Karpas-422 (cell line): Measurements from ENCODE around the gene MAGEA3. TPM values are rescaled to one million over a fixed set of nuclear protein-coding genes. Genes with fewer than 3 reads are reported as not detected.
"Not testable (repeated sequence)": the region's sequence is repeated elsewhere in the genome, so short reads cannot be mapped to it uniquely, and the experiment has no call there.

Experiments
- DNase-seq: peaks from one replicate; pipeline ENCODE4 v3.0.0-alpha.2; 2015
- H2AFZ ChIP-seq: fragments of 200-600 bp; sonication (generic); 2 replicates; pipeline ENCODE4 v1.6.1; 2014; ENCODE audit warnings: antibody characterized with exemption, low read length, mixed read lengths
- H3K27ac ChIP-seq: fragments of 200-600 bp; sonication (generic); 2 replicates; pipeline ENCODE4 v1.5.1; 2014; ENCODE audit warnings: mild to moderate bottlenecking, low read length, moderate library complexity
- H3K27me3 ChIP-seq: fragments of 200-600 bp; sonication (generic); 2 replicates; pipeline ENCODE4 v1.6.1; 2014; ENCODE audit warnings: low read length, mixed read lengths
- H3K36me3 ChIP-seq: fragments of 200-600 bp; sonication (generic); 2 replicates; pipeline ENCODE4 v1.6.1; 2014; ENCODE audit warnings: low read length, mixed read lengths; ENCODE audit not compliant: insufficient read depth
- H3K4me1 ChIP-seq: fragments of 200-600 bp; sonication (generic); 2 replicates; pipeline ENCODE4 v1.6.1; 2014; ENCODE audit warnings: mild to moderate bottlenecking, low read length, mixed read lengths
- H3K4me2 ChIP-seq: fragments of 200-600 bp; sonication (generic); 2 replicates; pipeline ENCODE4 v1.6.1; 2014; ENCODE audit warnings: low read length, low read depth, mild to moderate bottlenecking; ENCODE audit not compliant: poor library complexity, severe bottlenecking
- H3K4me3 ChIP-seq: fragments of 200-600 bp; sonication (generic); 2 replicates; pipeline ENCODE4 v1.5.1; 2014; ENCODE audit warnings: mild to moderate bottlenecking, antibody characterized with exemption, low read length, mixed read lengths
- H3K79me2 ChIP-seq: fragments of 200-600 bp; sonication (generic); 2 replicates; pipeline ENCODE4 v1.6.1; 2014; ENCODE audit warnings: mild to moderate bottlenecking, low read length, mixed read lengths
- H3K9ac ChIP-seq: fragments of 200-600 bp; sonication (generic); 2 replicates; pipeline ENCODE4 v1.6.0; 2014; ENCODE audit warnings: low read length
- H3K9me2 ChIP-seq: fragments of 200-600 bp; sonication (generic), shearing (Covaris generic); replicated peaks from 2 replicates; pipeline ENCODE4 v1.6.0; 2014; ENCODE audit warnings: mild to moderate bottlenecking, low read length, moderate library complexity; ENCODE audit not compliant: insufficient read depth
- H3K9me3 ChIP-seq: fragments of 300-700, 200-600 bp; sonication (generic); 2 replicates; pipeline ENCODE4 v1.6.1; 2014; ENCODE audit warnings: low read length, mixed read lengths
- H4K20me1 ChIP-seq: fragments of 200-600 bp; sonication (generic); 2 replicates; pipeline ENCODE4 v1.6.1; 2014; ENCODE audit warnings: mild to moderate bottlenecking, antibody characterized with exemption, low read length, low read depth; ENCODE audit not compliant: insufficient read depth
- total RNA-seq: library from RNA; depleted of rRNA; stranded (reverse); fragments of >200 nt; shearing (Covaris generic); gene quantifications from 2 replicates; pipeline ENCODE4 v1.2.3, GENCODE V29; 2014; ENCODE audit warnings: low replicate concordance

MAGEA3 gene
- total RNA-seq, 1 experiment from 2014 or later = not detected

GRCh38 chrX:152674652-152675051 is 23.9 kb upstream of the MAGEA3 start:
- H3K27me3 ChIP-seq, H3K9me2 ChIP-seq: not testable (repeated sequence)

GRCh38 chrX:152681012-152681411 is 17.6 kb upstream of the MAGEA3 start:
- not testable (repeated sequence) for H3K4me3 ChIP-seq, H3K79me2 ChIP-seq, DNase-seq, H3K9me2 ChIP-seq, H3K4me1 ChIP-seq, H3K9me3 ChIP-seq, H3K27me3 ChIP-seq, H3K27ac ChIP-seq, H3K36me3 ChIP-seq, H2AFZ ChIP-seq, H3K9ac ChIP-seq, H4K20me1 ChIP-seq, H3K4me2 ChIP-seq

More at GRCh38 chrX:152674652-152675051, 23.9 kb upstream of the MAGEA3 start:
- H2AFZ ChIP-seq, DNase-seq, H3K4me2 ChIP-seq, H3K4me1 ChIP-seq, H3K79me2 ChIP-seq, H3K9me3 ChIP-seq, H3K4me3 ChIP-seq, H3K36me3 ChIP-seq, H3K9ac ChIP-seq, H4K20me1 ChIP-seq, H3K27ac ChIP-seq: not testable (repeated sequence)

- H3K4me2 ChIP-seq, H2AFZ ChIP-seq, H3K9ac ChIP-seq, H3K4me1 ChIP-seq, H3K9me2 ChIP-seq, H3K4me3 ChIP-seq, H3K79me2 ChIP-seq, H4K20me1 ChIP-seq, H3K27me3 ChIP-seq, H3K9me3 ChIP-seq, H3K27ac ChIP-seq, H3K36me3 ChIP-seq, DNase-seq: not testable (repeated sequence)
Observed at GRCh38 chrX:152700390-152700789, 1.8 kb downstream of the MAGEA3 start.

GRCh38 chrX:152706500-152706899 is 7.9 kb downstream of the MAGEA3 start:
- not testable (repeated sequence) for H4K20me1 ChIP-seq, H3K36me3 ChIP-seq, H3K9ac ChIP-seq, H3K4me3 ChIP-seq, H3K9me2 ChIP-seq, H2AFZ ChIP-seq, H3K27ac ChIP-seq, H3K4me2 ChIP-seq, H3K4me1 ChIP-seq, H3K79me2 ChIP-seq, DNase-seq, H3K27me3 ChIP-seq, H3K9me3 ChIP-seq

GRCh38 chrX:152709173-152709572 is 10.6 kb downstream of the MAGEA3 start, which contains the start of gene CSAG2:
TSS of gene CSAG2 (minus strand) at chrX:152709273. CDS start at chrX:152709112, 161 bp downstream.
- not testable (repeated sequence) for H2AFZ ChIP-seq, H3K27me3 ChIP-seq, H3K27ac ChIP-seq, DNase-seq, H4K20me1 ChIP-seq, H3K4me2 ChIP-seq, H3K79me2 ChIP-seq, H3K4me3 ChIP-seq, H3K36me3 ChIP-seq, H3K9me2 ChIP-seq, H3K4me1 ChIP-seq, H3K9ac ChIP-seq, H3K9me3 ChIP-seq

- H3K27me3 ChIP-seq, H3K9ac ChIP-seq, DNase-seq, H4K20me1 ChIP-seq, H3K4me1 ChIP-seq, H3K4me2 ChIP-seq, H2AFZ ChIP-seq, H3K9me2 ChIP-seq, H3K36me3 ChIP-seq, H3K27ac ChIP-seq, H3K4me3 ChIP-seq, H3K9me3 ChIP-seq, H3K79me2 ChIP-seq: not testable (repeated sequence)
Observed at GRCh38 chrX:152713195-152713594, 14.6 kb downstream of the MAGEA3 start.

GRCh38 chrX:152713815-152714787 is 15.5 kb downstream of the MAGEA3 start, which contains the start of gene MAGEA2B:
TSS of gene MAGEA2B (plus strand) at chrX:152714628. CDS start at chrX:152717107, 2,479 bp downstream.
- not testable (repeated sequence) for H3K9ac ChIP-seq, H3K36me3 ChIP-seq, DNase-seq, H3K9me2 ChIP-seq, H3K9me3 ChIP-seq, H3K79me2 ChIP-seq, H4K20me1 ChIP-seq, H3K4me3 ChIP-seq, H2AFZ ChIP-seq, H3K27me3 ChIP-seq, H3K27ac ChIP-seq, H3K4me1 ChIP-seq, H3K4me2 ChIP-seq

GRCh38 chrX:152725409-152725808 is 26.8 kb downstream of the MAGEA3 start:
- Histone ChIP-seq H3K4me1 (no peaks in the 10 kb centered on the region), H2AFZ (no peak overlapping the region), H3K79me2 (no peaks in the 10 kb centered on the region), H3K27ac (no peak overlapping the region), H3K9me2 (no peaks in the 10 kb centered on the region), H3K27me3 (no peaks in the 10 kb centered on the region), H3K9me3 (no peaks in the 10 kb centered on the region), H4K20me1 (no peaks in the 10 kb centered on the region), H3K36me3 (no peaks in the 10 kb centered on the region), H3K4me3 (no peak overlapping the region), H3K9ac (no peak overlapping the region), H3K4me2 (no peak overlapping the region)
- no peak for DNase-seq
